HG03521 (cell line): ENCODE results near the gene GAS5.

Experiments
- ATAC-seq: cut with Tn5 transposase; IDR thresholded peaks from one replicate; pipeline ENCODE4 v1.9.1; 2021; ENCODE audit warnings: mild to moderate bottlenecking, moderate library complexity; ENCODE audit not compliant: unreplicated experiment

GAS5 gene

DNA sequence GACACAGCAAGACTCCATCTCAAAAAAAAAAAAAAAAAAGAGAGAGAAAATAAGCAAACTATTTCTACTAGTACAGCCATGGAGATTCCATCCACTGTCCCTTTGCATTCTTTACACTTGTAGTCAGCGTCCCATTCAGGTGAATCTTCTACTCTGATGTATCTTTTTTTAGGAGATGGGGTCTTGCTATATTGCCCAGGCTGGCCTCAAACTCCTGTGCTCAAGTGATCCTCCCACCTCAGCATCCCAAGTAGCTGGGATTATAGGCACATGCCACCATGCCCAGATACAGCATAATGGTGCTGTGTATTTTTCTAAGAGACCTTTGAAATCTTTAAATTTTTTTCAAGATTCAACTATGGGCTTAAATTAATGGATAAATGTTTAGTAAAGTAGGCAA, 35.0 kb downstream of the GAS5 start:
- no peak for ATAC-seq

DNA sequence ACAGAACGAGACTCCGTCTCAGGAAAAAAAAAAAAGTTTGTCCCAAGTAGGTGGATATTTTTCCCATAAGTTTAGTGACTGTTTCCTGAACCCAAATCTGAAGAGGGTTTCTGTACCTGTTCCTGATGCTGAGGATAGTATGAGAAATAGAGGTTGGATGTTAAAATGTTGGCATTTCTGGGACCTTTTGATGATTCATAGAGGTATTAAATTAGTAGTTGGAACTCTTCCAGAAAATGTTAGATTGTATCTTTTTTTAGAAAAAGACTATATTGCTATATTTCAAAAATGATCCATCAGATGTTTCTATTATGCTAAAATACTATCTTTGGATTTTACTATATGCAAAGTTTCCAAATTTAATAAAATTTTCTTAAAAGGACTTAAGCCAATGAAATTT, 40.2 kb downstream of the GAS5 start:
- ATAC-seq: no peak

DNA sequence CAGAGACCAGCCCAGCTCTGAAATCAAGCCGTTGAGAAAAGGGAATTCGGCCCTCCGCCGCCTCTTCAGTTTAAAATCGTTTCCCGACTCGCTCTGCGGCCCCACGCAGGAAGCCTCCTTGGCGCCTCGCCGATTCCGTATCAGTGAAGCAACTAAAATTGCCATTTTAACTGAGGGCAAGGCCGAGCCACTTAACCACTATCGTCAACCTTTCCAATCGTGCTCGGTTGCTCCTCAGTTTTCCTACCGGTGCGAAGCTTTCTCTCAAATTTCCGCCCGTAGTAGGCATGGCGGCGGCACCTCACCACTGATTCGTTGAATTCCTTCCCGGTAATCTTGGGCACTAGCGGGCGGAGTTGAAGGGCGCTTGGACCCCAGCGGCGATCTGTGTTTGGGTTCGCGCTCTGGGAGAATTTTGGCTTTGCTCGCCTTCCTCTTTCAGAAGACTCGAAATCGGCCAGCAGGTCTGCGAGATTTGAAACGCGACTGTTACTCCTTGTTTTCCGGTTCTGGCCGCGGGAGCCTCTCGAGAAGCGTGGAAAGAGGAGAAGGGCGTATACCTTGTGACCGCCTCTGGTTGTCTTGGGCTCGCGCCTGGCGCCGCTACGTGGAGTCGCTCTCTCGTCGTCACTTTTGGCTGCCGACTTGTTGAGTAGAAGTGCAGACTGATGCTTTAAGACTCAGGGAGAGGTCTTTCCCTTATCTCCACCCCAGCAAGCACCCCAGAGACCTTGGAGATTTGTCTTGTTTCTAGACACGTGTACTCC, 43.3 kb downstream of the GAS5 start, which contains the start of the genes CENPL and DARS2:
Gene CENPL (minus strand): TSS at position 569 of the 767 bp plus-strand sequence. CDS start 13,584 bp downstream, outside the sequence.
Gene DARS2 (plus strand): TSS at position 359 of the 767 bp plus-strand sequence. CDS start 557 bp downstream, outside the sequence.
- peak; percentile 82 for ATAC-seq

DNA sequence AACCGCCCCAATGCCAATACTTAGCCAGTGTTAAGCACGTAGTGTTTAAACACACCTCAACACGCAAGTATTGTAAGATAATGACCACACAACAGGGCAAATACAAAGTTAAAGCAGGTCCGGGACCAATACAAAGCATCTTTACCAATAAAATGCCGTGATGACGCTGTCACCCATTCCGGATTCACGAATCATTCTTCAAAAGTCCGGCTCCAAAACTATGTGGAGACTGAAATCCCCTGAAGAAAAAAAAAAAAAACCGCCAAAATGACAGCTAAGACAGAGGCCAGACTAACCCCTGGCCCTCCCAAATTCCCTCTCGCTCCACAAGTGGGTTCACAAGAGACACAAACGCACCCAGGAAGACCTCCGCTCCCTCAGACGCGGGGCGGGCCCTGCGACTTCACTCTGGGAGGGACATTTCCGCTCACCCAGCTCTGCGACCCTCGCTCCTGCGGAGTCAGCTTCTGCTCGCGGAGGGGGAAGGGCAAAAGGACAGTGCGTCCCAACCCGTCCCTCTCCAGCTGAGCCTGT, 43.9 kb downstream of the GAS5 start:
- peak; percentile 32 for ATAC-seq

DNA sequence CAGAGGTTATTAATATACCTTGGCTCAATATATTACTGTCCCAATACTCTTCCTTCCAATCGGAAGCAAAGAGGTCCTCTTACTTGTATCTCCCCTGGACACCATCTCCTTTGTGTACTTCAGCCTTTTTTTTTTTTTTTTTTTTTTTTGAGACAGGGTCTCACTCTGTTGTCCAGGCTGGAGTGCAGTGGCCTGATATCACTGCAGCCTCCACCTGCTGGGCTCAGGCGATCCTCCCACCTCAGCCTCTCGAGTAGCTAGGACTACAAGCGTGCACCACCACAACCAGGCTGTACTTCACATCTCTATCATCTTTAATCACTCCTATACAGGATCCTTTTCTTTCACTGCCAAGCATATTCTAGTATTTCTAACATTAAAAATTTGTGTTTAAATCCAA, 46.1 kb downstream of the GAS5 start:
- ATAC-seq: no peak

DNA sequence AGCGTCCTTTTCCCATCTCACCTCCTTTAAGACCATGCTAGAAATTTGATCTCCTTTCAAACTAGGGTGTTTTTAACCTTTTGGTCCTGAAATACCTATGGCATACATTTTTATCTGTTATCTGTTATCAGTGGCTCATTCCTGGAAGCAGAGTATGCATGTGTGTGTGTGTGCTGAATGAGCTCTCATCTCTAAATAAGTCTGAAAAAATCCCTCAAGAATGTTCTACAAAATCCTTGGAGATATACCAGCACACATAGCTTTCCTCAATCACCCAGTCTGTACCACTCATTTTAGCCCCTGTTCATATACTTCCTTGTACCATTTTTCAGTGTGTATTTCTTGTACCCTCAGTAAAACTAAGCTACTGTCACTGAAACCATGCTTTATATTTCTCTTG, 49.3 kb downstream of the GAS5 start:
- ATAC-seq: no peak
